Measurements from ENCODE around the gene BORCS6. TPM values are rescaled to one million over a fixed set of nuclear protein-coding genes. Genes with fewer than 3 reads are reported as not detected.

BORCS6 gene
- total and polyA plus RNA-seq, 9 of the 15 experiments (the other 6 are each of a cell fraction or from before 2014, with no cell fraction given) = 0.01 to 7.4 (median 2.3) TPM

GRCh38 chr17:8192070-8192815, 2.3 kb upstream of the BORCS6 start (continued):
- TF ChIP-seq MNT (conservative IDR thresholded peaks at IDR 0.05) = peak; percentile 61 to 66; a peak in 3 of 4 replicates
- TF ChIP-seq HNRNPUL1 (IDR thresholded peaks at IDR 0.05; ENCODE audit: low read length) = no peak
- TF ChIP-seq HMBOX1 (IDR thresholded peaks at IDR 0.05) = no peak
- no peak for TF ChIP-seq HIVEP1 (CRISPR knock-in tag; IDR thresholded peaks at IDR 0.05)
- TF ChIP-seq ZBTB26 (CRISPR knock-in tag; IDR thresholded peaks at IDR 0.05) = no peak
- TF ChIP-seq ZFP30 (CRISPR knock-in tag; IDR thresholded peaks at IDR 0.05; ENCODE audit: borderline replicate concordance) = no peak
- peak; percentile 100 for TF ChIP-seq USF1 (CRISPR knock-in tag; IDR thresholded peaks at IDR 0.05)
- TF ChIP-seq ATF6 (CRISPR knock-in tag; IDR thresholded peaks at IDR 0.05) = no peak
- TF ChIP-seq PHF8 (IDR thresholded peaks at IDR 0.05; ENCODE audit: borderline replicate concordance, low read length) = peak; percentile 54; the same call in 1 of the 2 replicates
- 0 out of 2 replicates have a peak, but pooled peaks have one; percentile 24 for TF ChIP-seq ZNF395 (CRISPR knock-in tag; IDR thresholded peaks at IDR 0.05)
- no peak for TF ChIP-seq MECOM (CRISPR knock-in tag; IDR thresholded peaks at IDR 0.05)
- peak in 1 of 2 experiments; percentile 44; a peak in 2 of 4 replicates for TF ChIP-seq MAZ (CRISPR knock-in tag; conservative IDR thresholded peaks at IDR 0.05 in 1 of 2, IDR thresholded peaks at IDR 0.05 in 1 of 2)
- TF ChIP-seq SOX6 (IDR thresholded peaks at IDR 0.05) = peak; percentile 65
- TF ChIP-seq ETS1 (conservative IDR thresholded peaks at IDR 0.05; ENCODE audit: control insufficient read depth, low read depth, low read length) = no peak
